NCI-H510A treated with DMSO at 0.1 percent for 48 hours (cell line): ENCODE data around the gene ZP3.
"Not testable (repeated sequence)": the region's sequence is repeated elsewhere in the genome, so short reads cannot be mapped to it uniquely, and the experiment has no call there.

ENCODE experiments used
- DNase-seq: peaks from one replicate; lab custom pipeline; 2025; lab: John Stamatoyannopoulos, UW

ZP3 gene

GRCh38 chr7:76485822-76486610, 61.3 kb downstream of the ZP3 start:
- DNase-seq: not testable (repeated sequence)

- DNase-seq: not testable (repeated sequence)
Measured at GRCh38 chr7:76486618-76487017, 61.9 kb downstream of the ZP3 start.

GRCh38 chr7:76487969-76488368, 63.2 kb downstream of the ZP3 start:
- not testable (repeated sequence) for DNase-seq
